ENCODE data around the gene MARCHF7. TPM values are rescaled to one million over a fixed set of nuclear protein-coding genes. Genes with fewer than 3 reads are reported as not detected.

MARCHF7 gene
- total and polyA plus RNA-seq, 2 of the 13 experiments (the other 11 are each of a cell fraction or from before 2014, with no cell fraction given) = 32.8 to 88.5 TPM

DNA sequence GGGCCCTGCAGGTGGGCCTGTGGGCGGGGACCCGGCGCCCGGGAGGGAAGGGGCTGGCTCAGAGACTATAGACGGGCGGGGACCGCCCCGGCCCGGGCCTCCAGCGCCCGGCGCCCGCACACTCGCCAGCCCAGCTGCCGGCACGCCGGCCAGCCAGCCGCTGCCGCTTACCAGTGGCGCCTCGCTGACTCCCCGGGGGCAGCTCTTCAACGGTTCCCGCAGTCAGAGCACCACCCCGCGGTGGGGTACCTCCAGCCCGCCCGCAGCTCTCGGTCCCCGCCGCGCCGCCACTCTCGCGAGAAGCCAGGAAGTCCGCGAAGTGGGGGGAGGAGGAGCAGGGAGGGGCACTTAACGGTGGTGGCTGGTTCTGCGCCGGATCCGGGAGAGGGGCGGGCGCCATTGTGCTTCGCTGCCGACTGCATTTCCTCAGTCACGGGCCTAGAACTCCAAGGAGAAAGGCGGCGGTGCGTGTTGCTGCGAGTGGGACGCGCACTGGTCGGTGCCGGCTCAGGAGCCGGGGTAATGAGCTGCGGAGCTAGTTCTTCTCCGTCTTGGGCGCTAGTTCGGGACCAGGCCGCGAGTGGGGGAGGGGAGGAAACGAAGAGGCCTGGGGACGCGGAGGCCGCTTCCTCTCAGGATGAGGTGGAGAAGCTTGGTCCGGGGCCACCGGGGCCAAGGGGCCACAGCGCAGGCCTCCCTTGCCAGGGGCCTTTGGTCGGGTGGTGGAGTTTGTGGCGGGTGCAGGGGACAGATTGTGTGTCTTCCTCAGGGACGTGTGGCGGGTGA is at the start of gene MARCHF7 (continued):
- TF ChIP-seq BCL3 (CRISPR knock-in tag; IDR thresholded peaks at IDR 0.05) = peak; percentile 98
- TF ChIP-seq ZNF816 (CRISPR knock-in tag; IDR thresholded peaks at IDR 0.05; ENCODE audit: borderline replicate concordance) = peak; percentile 97
- TF ChIP-seq ZNF709 (CRISPR knock-in tag; IDR thresholded peaks at IDR 0.05) = peak; percentile 98
- peak; percentile 76 for TF ChIP-seq PPARG (CRISPR knock-in tag; conservative IDR thresholded peaks at IDR 0.05)
- no peak for TF ChIP-seq NBN (conservative IDR thresholded peaks at IDR 0.05)
- no peak for TF ChIP-seq ZNF577 (CRISPR knock-in tag; IDR thresholded peaks at IDR 0.05; ENCODE audit: borderline replicate concordance, low read depth)
- peak; percentile 95 for TF ChIP-seq ZNF414 (CRISPR knock-in tag; IDR thresholded peaks at IDR 0.05)
- 0 out of 2 replicates have a peak, but pooled peaks have one; percentile 67 for TF ChIP-seq RFXANK (CRISPR knock-in tag; IDR thresholded peaks at IDR 0.05)
- TF ChIP-seq PBX3 (CRISPR knock-in tag; IDR thresholded peaks at IDR 0.05; ENCODE audit: borderline replicate concordance) = 0 out of 2 replicates have a peak, but pooled peaks have one; percentile 63
- peak; percentile 97 for TF ChIP-seq ZNF772 (CRISPR knock-in tag; IDR thresholded peaks at IDR 0.05)
- no peak for TF ChIP-seq ZNF326 (CRISPR knock-in tag; IDR thresholded peaks at IDR 0.05; ENCODE audit: borderline replicate concordance)
- TF ChIP-seq CHD2 (IDR thresholded peaks at IDR 0.05; ENCODE audit: low read depth, low read length) = peak; percentile 99
- peak; percentile 94 for TF ChIP-seq SMYD3 (CRISPR knock-in tag; IDR thresholded peaks at IDR 0.05)
- TF ChIP-seq SOX6 (IDR thresholded peaks at IDR 0.05) = no peak
- TF ChIP-seq SOX6 (CRISPR knock-in tag; IDR thresholded peaks at IDR 0.05) = peak; percentile 93
- TF ChIP-seq HNRNPLL (IDR thresholded peaks at IDR 0.05; ENCODE audit: low read depth, low read length, poor library complexity, severe bottlenecking) = peak; percentile 95
- TF ChIP-seq ZNF143 (CRISPR knock-in tag; IDR thresholded peaks at IDR 0.05) = 0 out of 2 replicates have a peak, but pooled peaks have one; percentile 7
- TF ChIP-seq, protein P1, sequence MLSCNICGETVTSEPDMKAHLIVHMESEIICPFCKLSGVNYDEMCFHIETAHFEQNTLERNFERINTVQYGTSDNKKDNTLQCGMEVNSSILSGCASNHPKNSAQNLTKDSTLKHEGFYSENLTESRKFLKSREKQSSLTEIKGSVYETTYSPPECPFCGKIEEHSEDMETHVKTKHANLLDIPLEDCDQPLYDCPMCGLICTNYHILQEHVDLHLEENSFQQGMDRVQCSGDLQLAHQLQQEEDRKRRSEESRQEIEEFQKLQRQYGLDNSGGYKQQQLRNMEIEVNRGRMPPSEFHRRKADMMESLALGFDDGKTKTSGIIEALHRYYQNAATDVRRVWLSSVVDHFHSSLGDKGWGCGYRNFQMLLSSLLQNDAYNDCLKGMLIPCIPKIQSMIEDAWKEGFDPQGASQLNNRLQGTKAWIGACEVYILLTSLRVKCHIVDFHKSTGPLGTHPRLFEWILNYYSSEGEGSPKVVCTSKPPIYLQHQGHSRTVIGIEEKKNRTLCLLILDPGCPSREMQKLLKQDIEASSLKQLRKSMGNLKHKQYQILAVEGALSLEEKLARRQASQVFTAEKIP (CRISPR knock-in tag; IDR thresholded peaks at IDR 0.05; ENCODE audit: borderline replicate concordance) = no peak
- TF ChIP-seq, protein P2, sequence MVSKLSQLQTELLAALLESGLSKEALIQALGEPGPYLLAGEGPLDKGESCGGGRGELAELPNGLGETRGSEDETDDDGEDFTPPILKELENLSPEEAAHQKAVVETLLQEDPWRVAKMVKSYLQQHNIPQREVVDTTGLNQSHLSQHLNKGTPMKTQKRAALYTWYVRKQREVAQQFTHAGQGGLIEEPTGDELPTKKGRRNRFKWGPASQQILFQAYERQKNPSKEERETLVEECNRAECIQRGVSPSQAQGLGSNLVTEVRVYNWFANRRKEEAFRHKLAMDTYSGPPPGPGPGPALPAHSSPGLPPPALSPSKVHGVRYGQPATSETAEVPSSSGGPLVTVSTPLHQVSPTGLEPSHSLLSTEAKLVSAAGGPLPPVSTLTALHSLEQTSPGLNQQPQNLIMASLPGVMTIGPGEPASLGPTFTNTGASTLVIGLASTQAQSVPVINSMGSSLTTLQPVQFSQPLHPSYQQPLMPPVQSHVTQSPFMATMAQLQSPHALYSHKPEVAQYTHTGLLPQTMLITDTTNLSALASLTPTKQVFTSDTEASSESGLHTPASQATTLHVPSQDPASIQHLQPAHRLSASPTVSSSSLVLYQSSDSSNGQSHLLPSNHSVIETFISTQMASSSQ (IDR thresholded peaks at IDR 0.05; ENCODE audit: low read depth) = no peak
- TF ChIP-seq, protein P2 (CRISPR knock-in tag; IDR thresholded peaks at IDR 0.05; ENCODE audit: borderline replicate concordance) = peak; percentile 67; the same call in 1 of the 2 replicates
- no peak for TF ChIP-seq ATM (IDR thresholded peaks at IDR 0.05; ENCODE audit: borderline replicate concordance)
